H9 (cell line): Measurements from ENCODE around the gene PTCH1. TPM values are rescaled to one million over a fixed set of nuclear protein-coding genes. Genes with fewer than 3 reads are reported as not detected.

Source experiments
- DNase-seq: peaks from one replicate; pipeline ENCODE4 v3.0.0-alpha.2; 2017
- H2AFZ ChIP-seq: one replicate; pipeline ENCODE4 v1.6.1; 2013; ENCODE audit warnings: mild to moderate bottlenecking, low read length, control low read depth, moderate library complexity
- H2AK5ac ChIP-seq: 2 replicates; pipeline ENCODE4 v1.6.1; 2013; ENCODE audit warnings: low read length, control low read depth, mixed read lengths; ENCODE audit not compliant: insufficient read length
- H2BK120ac ChIP-seq: one replicate; pipeline ENCODE4 v1.6.1; 2013; ENCODE audit warnings: low read depth, mild to moderate bottlenecking, low read length, control low read depth, inconsistent platforms; ENCODE audit not compliant: poor library complexity, severe bottlenecking
- H2BK12ac ChIP-seq: 2 replicates; pipeline ENCODE4 v1.6.1; 2013; ENCODE audit warnings: low read length, control low read depth, mixed read lengths, low read depth; ENCODE audit not compliant: insufficient read length
- H2BK15ac ChIP-seq: 2 replicates; pipeline ENCODE4 v1.6.1; 2013; ENCODE audit warnings: low read depth, low read length, control low read depth
- H2BK20ac ChIP-seq: one replicate; pipeline ENCODE4 v1.6.1; 2013; ENCODE audit warnings: low read depth, mild to moderate bottlenecking, low read length, control low read depth, inconsistent platforms; ENCODE audit not compliant: poor library complexity, severe bottlenecking
- H2BK5ac ChIP-seq: 2 replicates; pipeline ENCODE4 v1.6.1; 2013; ENCODE audit warnings: low read length, control low read depth, mixed read lengths; ENCODE audit not compliant: insufficient read length
- H3K14ac ChIP-seq: 2 replicates; pipeline ENCODE4 v1.6.1; 2013; ENCODE audit warnings: low read length, control low read depth; ENCODE audit not compliant: insufficient read depth
- H3K18ac ChIP-seq: 2 replicates; pipeline ENCODE4 v1.6.1; 2013; ENCODE audit warnings: low read depth, mild to moderate bottlenecking, mixed read lengths, low read length, control low read depth; ENCODE audit not compliant: insufficient read length
- H3K23ac ChIP-seq: 2 replicates; pipeline ENCODE4 v1.6.1; 2013; ENCODE audit warnings: low read length, control low read depth, mixed read lengths, low read depth; ENCODE audit not compliant: insufficient read length
- H3K23me2 ChIP-seq: 2 replicates; pipeline ENCODE4 v1.6.1; 2013; ENCODE audit warnings: low read depth, mild to moderate bottlenecking, mixed read lengths, low read length, control low read depth; ENCODE audit not compliant: insufficient read length, poor library complexity, severe bottlenecking
- H3K27ac ChIP-seq: 2 replicates; pipeline ENCODE4 v1.5.1; 2013; ENCODE audit warnings: low read length, control low read depth, mixed read lengths, low read depth; ENCODE audit not compliant: insufficient read length
- H3K27me3 ChIP-seq: 2 replicates; pipeline ENCODE4 v1.6.1; 2013; ENCODE audit warnings: low read length, control low read depth, inconsistent platforms; ENCODE audit not compliant: insufficient read depth
- H3K4ac ChIP-seq: 2 replicates; pipeline ENCODE4 v1.6.1; 2013; ENCODE audit warnings: low read depth, mild to moderate bottlenecking, control low read depth, inconsistent platforms, low read length, moderate library complexity
- H3K4me1 ChIP-seq: 2 replicates; pipeline ENCODE4 v1.6.1; 2013; ENCODE audit warnings: low read length, control low read depth, inconsistent platforms; ENCODE audit not compliant: insufficient read depth
- H3K4me2 ChIP-seq: 2 replicates; pipeline ENCODE4 v1.6.1; 2013; ENCODE audit warnings: low read length, control low read depth, mixed read lengths; ENCODE audit not compliant: insufficient read length, insufficient read depth
- H3K56ac ChIP-seq: 2 replicates; pipeline ENCODE4 v1.6.1; 2013; ENCODE audit warnings: low read depth, mild to moderate bottlenecking, mixed read lengths, low read length, control low read depth; ENCODE audit not compliant: insufficient read length
- H3K79me1 ChIP-seq: 2 replicates; pipeline ENCODE4 v1.6.1; 2013; ENCODE audit warnings: low read depth, mild to moderate bottlenecking, moderate library complexity, low read length, control low read depth, inconsistent platforms; ENCODE audit not compliant: insufficient read depth, poor library complexity, severe bottlenecking
- H3K79me2 ChIP-seq: 2 replicates; pipeline ENCODE4 v1.6.1; 2013; ENCODE audit warnings: low read length, control low read depth, inconsistent platforms; ENCODE audit not compliant: insufficient read depth
- H3K9ac ChIP-seq: 2 replicates; pipeline ENCODE4 v1.6.1; 2013; ENCODE audit warnings: low read length, control low read depth, mixed read lengths; ENCODE audit not compliant: insufficient read length; ENCODE audit errors: extremely low read depth
- H3K9me3 ChIP-seq: one replicate; pipeline ENCODE4 v1.6.1; 2013; ENCODE audit warnings: low read depth, low read length, inconsistent platforms; ENCODE audit not compliant: control insufficient read depth
- H3T11ph ChIP-seq: one replicate; pipeline ENCODE4 v1.6.1; 2013; ENCODE audit warnings: mild to moderate bottlenecking, low read length, control low read depth, inconsistent platforms
- H4K20me1 ChIP-seq: one replicate; pipeline ENCODE4 v1.6.1; 2013; ENCODE audit not compliant: control insufficient read depth, insufficient read length, insufficient read depth
- H4K5ac ChIP-seq: 2 replicates; pipeline ENCODE4 v1.6.1; 2013; ENCODE audit warnings: low read depth, mild to moderate bottlenecking, mixed read lengths, low read length, control low read depth; ENCODE audit not compliant: insufficient read length
- H4K8ac ChIP-seq: replicated peaks from 2 replicates; pipeline ENCODE4 v1.6.1; 2013; ENCODE audit warnings: low read length, control low read depth, mixed read lengths, low read depth; ENCODE audit not compliant: insufficient read length
- H4K91ac ChIP-seq: 2 replicates; pipeline ENCODE4 v1.6.1; 2013; ENCODE audit warnings: low read depth, mild to moderate bottlenecking, moderate library complexity, mixed read lengths, low read length, control low read depth; ENCODE audit not compliant: insufficient read length
- H3K27ac Mint-ChIP-seq, 3 experiments: 2 replicates in 2 of 3; 3 replicates in 1 of 3; pipeline ENCODE4 v1.8.0; 2020 to 2021; ENCODE audit warnings: mixed read lengths in 3 of 3, mild to moderate bottlenecking in 1 of 3, moderate library complexity in 1 of 3
- H3K27me3 Mint-ChIP-seq: 2 replicates; pipeline ENCODE4 v1.8.0; 2021; ENCODE audit warnings: low read depth, mild to moderate bottlenecking, moderate library complexity, mixed read lengths
- H3K36me3 Mint-ChIP-seq, 3 experiments: 2 replicates in 2 of 3; 3 replicates in 1 of 3; pipeline ENCODE4 v1.8.0; 2020 to 2021; ENCODE audit warnings: low read depth in 3 of 3, mixed read lengths in 3 of 3; ENCODE audit not compliant: insufficient read depth in 1 of 3
- H3K4me1 Mint-ChIP-seq, 2 experiments: 2 replicates each; pipeline ENCODE4 v1.8.0; 2020; ENCODE audit warnings: mixed read lengths in 2 of 2
- H3K4me3 Mint-ChIP-seq, 2 experiments: 2 replicates in 1 of 2; 3 replicates in 1 of 2; pipeline ENCODE4 v1.8.0; 2020 to 2021; ENCODE audit warnings: mild to moderate bottlenecking in 2 of 2, mixed read lengths in 2 of 2, moderate library complexity in 1 of 2
- H3K9me3 Mint-ChIP-seq, 2 experiments: 2 replicates in 1 of 2; 3 replicates in 1 of 2; pipeline ENCODE4 v1.8.0; 2020; ENCODE audit warnings: mild to moderate bottlenecking in 2 of 2, mixed read lengths in 2 of 2, moderate library complexity in 1 of 2
- WGBS: extraction: QIAGEN DNeasy Blood & Tissue Kit; methylation state at CpG from one replicate; pipeline ENCODE4 v1.1.7; 2013; ENCODE audit warnings: missing lambda C conversion rate, low lambda C conversion rate, mixed read lengths; ENCODE audit not compliant: insufficient read length; ENCODE audit errors: extremely low coverage; 5-methylcytosine and 5-hydroxymethylcytosine counted together
- total RNA-seq: library from RNA; stranded (reverse); gene quantifications from 2 replicates; pipeline ENCODE4 v1.2.1, GENCODE V29; 2021
- TF ChIP-seq, protein P1 (sequence below): fragments of 200-600 bp; sonication (generic); conservative IDR thresholded peaks from 3 replicates; pipeline ENCODE4 v1.8.0; 2021; ENCODE audit warnings: antibody characterized with exemption, mild to moderate bottlenecking

Gene PTCH1
- total RNA-seq, 1 experiment from 2014 or later, result 9.1 TPM

- no peak overlapping the region for H3K4ac ChIP-seq
- no peak overlapping the region for H4K8ac ChIP-seq
- no peaks in the 10 kb centered on the region for H3K4me1 ChIP-seq
- H2BK5ac ChIP-seq, result no peak overlapping the region
- no peak overlapping the region for H2BK15ac ChIP-seq
- TF ChIP-seq, protein P1, sequence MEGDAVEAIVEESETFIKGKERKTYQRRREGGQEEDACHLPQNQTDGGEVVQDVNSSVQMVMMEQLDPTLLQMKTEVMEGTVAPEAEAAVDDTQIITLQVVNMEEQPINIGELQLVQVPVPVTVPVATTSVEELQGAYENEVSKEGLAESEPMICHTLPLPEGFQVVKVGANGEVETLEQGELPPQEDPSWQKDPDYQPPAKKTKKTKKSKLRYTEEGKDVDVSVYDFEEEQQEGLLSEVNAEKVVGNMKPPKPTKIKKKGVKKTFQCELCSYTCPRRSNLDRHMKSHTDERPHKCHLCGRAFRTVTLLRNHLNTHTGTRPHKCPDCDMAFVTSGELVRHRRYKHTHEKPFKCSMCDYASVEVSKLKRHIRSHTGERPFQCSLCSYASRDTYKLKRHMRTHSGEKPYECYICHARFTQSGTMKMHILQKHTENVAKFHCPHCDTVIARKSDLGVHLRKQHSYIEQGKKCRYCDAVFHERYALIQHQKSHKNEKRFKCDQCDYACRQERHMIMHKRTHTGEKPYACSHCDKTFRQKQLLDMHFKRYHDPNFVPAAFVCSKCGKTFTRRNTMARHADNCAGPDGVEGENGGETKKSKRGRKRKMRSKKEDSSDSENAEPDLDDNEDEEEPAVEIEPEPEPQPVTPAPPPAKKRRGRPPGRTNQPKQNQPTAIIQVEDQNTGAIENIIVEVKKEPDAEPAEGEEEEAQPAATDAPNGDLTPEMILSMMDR, result no peak
- no peak overlapping the region for H3K18ac ChIP-seq
- no peak overlapping the region for H2BK20ac ChIP-seq
- no peak overlapping the region for H3K27ac Mint-ChIP-seq
- no peak overlapping the region for H3K9ac ChIP-seq
- H2BK120ac ChIP-seq, result no peak overlapping the region
- peaks cover 10 to 29% (median 22%) of the 10 kb centered on the region in 3 experiments; a peak in 6 of 7 replicates for H3K36me3 Mint-ChIP-seq
- no peaks in the 10 kb centered on the region for H4K20me1 ChIP-seq
- no peak overlapping the region for H3K4me3 Mint-ChIP-seq
- no peak overlapping the region for H2BK12ac ChIP-seq
- no peak for DNase-seq
- no peak overlapping the region for H4K5ac ChIP-seq
- no peak overlapping the region for H3K56ac ChIP-seq
- no peaks in the 10 kb centered on the region for H3K27me3 ChIP-seq
- no peaks in the 10 kb centered on the region for H3K79me1 ChIP-seq
- H3K14ac ChIP-seq, result no peak overlapping the region
- H3K23me2 ChIP-seq, result no peaks in the 10 kb centered on the region
- H3T11ph ChIP-seq, result no peak overlapping the region
- no CpG with 5 or more reads among the region's 15 CpGs for WGBS
- peaks cover 61% of the 10 kb centered on the region for H3K27me3 Mint-ChIP-seq
- no peak overlapping the region for H3K4me2 ChIP-seq
- no peaks in the 10 kb centered on the region for H3K79me2 ChIP-seq
- no peaks in the 10 kb centered on the region for H3K9me3 Mint-ChIP-seq
- H4K91ac ChIP-seq, result no peak overlapping the region
- H3K23ac ChIP-seq, result no peak overlapping the region
- peaks cover 27 to 28% of the 10 kb centered on the region in 2 experiments for H3K4me1 Mint-ChIP-seq
- no peak overlapping the region for H2AK5ac ChIP-seq
- no peaks in the 10 kb centered on the region for H3K9me3 ChIP-seq
- H3K27ac ChIP-seq, result no peak overlapping the region
- H2AFZ ChIP-seq, result no peak overlapping the region
Observed at GRCh38 chr9:95444160-95444559, 72.6 kb downstream of the PTCH1 start.
